Right hindlimb (tissue), 1 donor: ENCODE measurements around the gene MIA2.
"Not testable (repeated sequence)": the region's sequence is repeated elsewhere in the genome, so short reads cannot be mapped to it uniquely, and the experiment has no call there.

ENCODE experiments used
- DNase-seq: peaks from one replicate; pipeline ENCODE4 v3.0.0-alpha.2; 2018

Gene MIA2

GRCh38 chr14:39351708-39352107 lies 118.0 kb downstream of the MIA2 start:
- DNase-seq: no peak

GRCh38 chr14:39359069-39359468 lies 125.4 kb downstream of the MIA2 start:
- DNase-seq: not testable (repeated sequence)

DNA sequence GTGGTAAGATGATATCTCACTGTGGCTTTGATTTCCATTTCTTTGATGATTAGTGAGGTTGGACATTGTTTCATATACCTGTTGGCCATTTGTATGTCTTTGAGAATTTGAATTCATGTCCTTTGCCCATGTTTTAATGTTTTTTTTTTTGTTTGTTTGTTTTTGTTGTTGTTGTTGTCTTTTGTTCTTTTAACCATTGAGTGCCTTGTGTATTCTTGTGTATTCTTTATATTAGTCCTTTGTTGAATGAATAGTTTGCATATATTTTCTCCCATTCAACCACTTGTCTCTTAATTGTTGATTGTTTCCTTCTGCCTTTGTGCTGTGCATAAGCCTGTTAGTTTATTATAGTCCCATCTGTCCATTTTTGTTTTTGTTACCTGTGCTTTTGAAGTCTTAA lies 126.6 kb downstream of the MIA2 start:
- DNase-seq: no peak

DNA sequence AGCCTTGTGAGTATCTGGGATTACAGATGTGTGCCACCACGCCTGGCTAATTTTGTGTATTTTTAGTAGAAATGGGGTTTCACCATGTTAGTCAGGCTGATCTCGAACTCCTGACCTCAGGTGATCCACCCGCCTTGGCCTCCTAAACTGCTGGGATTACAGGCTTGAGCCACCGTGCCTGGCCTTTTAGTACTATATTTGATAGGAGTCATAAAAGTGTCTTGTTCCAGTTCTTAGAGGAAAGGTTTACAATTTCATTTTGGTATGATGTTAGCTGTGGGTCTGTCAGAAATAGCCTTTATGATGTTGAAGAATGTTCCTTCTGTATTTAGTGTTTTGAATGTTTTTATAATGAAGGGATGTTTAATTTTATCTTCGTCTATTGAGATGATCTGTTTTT lies 127.8 kb downstream of the MIA2 start:
- not testable (repeated sequence) for DNase-seq

DNA sequence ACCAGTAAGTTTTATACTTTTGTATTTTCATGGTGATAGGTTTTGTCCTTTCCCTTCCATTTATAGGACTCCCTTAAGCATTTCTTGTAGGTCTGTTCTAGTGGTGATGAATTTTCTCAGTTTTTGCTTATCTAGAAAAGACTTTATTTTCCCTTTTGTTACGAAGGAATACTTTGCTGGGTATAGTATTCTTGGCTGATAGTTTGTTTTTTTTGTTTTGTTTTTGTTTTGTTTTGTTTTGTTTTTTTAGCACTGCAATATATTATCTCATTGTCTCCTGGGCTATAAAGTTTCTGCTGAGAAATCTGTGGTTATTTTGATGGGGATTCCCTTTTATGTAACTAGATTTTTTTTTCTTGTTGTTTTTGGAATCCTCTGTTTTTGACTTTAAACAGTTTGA lies 130.8 kb downstream of the MIA2 start:
- no peak for DNase-seq

DNA sequence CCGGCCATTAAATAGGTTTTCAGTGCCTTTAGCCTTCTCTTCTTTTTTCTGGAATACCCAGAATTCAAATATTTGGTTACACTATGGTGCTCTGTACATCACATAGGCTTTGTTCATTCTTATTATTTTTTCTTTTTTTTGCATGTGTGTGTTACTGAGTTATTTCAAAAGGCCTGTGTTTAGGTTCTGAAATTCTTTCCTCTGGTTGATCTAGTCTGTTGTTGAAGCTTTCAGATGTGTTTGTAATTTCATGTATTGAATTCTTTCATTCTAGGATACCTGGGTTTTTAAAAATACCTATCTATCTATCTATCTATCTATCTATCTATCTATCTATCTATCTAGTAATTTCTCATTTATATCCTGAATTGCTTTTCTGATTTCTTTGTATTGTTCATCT lies 131.6 kb downstream of the MIA2 start:
- DNase-seq: no peak

GRCh38 chr14:39366460-39367386 lies 133.0 kb downstream of the MIA2 start:
- no peak for DNase-seq

DNA sequence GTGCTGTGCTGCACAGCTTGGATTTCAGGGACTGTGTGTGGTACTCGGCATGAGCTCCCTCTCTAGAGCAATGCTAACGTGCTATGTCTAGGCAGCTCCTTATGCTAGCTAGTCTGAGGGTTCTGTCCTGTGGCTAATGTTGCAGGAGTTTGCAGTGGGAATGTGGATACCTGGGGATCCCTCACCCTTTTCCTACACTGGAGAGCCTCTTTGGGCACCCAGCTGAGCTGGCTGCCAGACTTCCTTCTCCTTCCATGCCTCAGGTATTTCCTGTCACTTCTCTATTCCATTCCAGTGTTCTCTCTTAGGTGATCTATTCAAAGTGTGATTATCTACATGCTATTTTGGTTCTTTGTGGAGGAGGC lies 133.7 kb downstream of the MIA2 start:
- no peak for DNase-seq

GRCh38 chr14:39368261-39368959 lies 134.7 kb downstream of the MIA2 start:
- peak; percentile 65 for DNase-seq

- DNase-seq: no peak
Measured at GRCh38 chr14:39369029-39369428, 135.3 kb downstream of the MIA2 start.

DNA sequence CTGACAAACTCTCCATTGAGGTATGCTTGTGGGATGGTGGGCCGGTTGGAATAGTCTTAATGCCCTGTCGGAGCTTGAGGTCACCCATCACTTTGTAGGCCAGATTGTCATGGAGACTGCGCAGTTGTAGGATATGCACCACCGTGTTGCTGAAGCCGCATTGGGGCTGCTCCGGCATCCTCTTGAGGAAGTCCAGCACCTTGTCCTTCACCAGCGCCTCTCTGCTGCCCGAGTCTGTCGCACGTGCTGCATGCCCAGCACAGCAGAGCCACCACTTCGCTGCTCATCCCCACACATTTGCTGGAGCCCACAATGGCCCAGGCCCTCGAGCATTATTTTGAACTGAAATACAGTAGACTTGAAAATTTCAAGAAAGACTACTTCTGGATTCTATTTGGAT lies 136.7 kb downstream of the MIA2 start:
- no peak for DNase-seq

- no peak for DNase-seq
Measured at GRCh38 chr14:39372656-39373055, 138.9 kb downstream of the MIA2 start.

GRCh38 chr14:39374851-39375250 lies 141.1 kb downstream of the MIA2 start:
- no peak for DNase-seq

GRCh38 chr14:39376667-39377403 lies 143.1 kb downstream of the MIA2 start:
- no peak for DNase-seq

- no peak for DNase-seq
Measured at GRCh38 chr14:39381366-39381765, 147.7 kb downstream of the MIA2 start.

DNA sequence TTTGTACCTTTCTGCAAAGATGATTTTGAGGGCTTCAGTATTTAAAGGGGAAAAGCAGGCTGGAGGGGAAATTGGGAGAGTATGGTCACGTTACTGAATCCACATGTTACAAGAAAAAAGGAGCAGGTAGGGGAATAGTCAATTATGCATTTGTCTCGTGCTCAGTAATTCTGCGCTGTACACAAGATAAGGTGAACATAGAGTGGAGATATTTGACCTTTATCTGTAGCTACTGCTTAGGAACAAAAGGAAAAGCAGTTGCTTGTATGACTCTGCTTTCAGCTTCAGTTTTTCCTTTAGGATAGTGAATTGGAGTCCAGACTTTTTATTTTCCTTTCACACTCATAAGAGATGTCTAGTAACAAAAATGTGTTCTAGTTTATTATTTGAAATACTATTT lies 148.7 kb downstream of the MIA2 start:
- no peak for DNase-seq

DNA sequence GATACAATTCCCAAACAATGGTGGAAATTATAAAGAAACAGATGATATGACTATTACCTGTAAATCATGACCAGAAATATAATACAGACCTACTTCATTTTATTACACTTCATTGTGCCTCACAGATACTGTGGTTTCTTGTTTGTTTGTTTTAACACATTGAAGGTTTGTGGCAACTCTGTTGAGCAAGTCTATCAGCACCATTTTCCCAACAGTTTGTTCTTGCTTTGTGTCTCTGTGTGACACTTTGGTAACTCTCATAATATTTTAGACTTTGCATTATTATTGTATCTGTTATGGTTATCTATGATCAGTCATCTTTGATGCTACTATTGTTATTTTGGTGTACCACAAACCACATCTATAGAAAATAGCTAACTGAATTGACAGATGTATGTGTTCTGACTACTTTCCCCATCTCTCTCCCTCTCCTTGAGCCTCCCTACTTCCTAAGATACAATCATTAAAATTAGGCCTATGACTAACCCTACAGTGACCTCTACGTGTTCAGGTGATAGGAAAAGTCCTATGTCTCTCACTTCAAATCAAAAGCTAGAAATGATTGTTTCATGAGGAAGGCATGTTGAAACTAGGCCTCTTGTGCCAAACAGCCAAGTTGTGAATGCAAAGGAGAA lies 149.4 kb downstream of the MIA2 start:
- DNase-seq: no peak

DNA sequence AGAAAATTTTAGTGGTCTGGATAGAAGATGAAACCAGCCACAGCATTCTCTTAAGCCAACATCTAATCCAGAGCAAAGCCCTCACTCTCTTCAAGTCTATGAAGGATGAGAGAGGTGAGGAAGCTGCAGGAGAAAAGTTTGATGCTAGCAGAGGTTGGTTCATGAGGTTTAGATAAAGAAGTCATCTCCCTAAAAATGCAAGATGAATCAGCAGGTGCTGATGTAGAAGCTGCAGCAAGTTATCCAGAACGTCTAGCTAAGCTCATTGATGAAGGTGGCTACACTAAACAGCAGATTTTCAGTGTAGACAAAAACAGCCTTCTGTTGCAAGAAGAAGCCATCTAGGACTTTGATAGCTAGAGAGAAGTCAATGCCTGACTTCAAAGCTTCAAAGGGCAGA lies 150.0 kb downstream of the MIA2 start:
- DNase-seq: no peak

DNA sequence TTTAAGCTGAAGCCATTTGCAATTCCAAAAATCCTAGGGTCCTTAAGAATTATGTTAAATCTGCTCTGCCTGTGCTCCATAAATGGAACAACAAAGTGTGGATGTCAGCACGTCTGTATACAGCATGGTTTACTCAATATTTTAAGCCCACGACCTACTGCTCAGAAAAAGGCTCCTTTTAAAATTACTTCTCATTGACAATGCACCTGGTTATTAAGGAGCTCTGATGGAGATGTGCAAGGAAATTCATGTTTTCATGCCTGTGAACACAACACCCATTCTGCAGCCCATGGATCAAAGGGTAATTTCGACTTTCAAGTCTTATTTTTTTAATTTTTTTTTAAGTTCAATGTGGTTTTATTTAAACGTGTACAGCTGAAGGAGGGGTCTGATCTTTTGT lies 150.5 kb downstream of the MIA2 start:
- DNase-seq: no peak

GRCh38 chr14:39393289-39393688 lies 159.6 kb downstream of the MIA2 start:
- no peak for DNase-seq

- no peak for DNase-seq
Measured at GRCh38 chr14:39395555-39396254, 162.0 kb downstream of the MIA2 start.

- no peak for DNase-seq
Measured at GRCh38 chr14:39396448-39396847, 162.7 kb downstream of the MIA2 start.
